IMR-90 (cell line): ENCODE results near the gene GTF2F1. TPM values are rescaled to one million over a fixed set of nuclear protein-coding genes. Genes with fewer than 3 reads are reported as not detected.
A peak's percentile ranks its signal among the peaks of the same experiment; 100 is the strongest.

Source experiments
- ATAC-seq: fragments of 200-7000 bp; cut with Tn5 transposase; 2 replicates; pipeline ENCODE4 v1.9.1; 2020; ENCODE audit warnings: low read depth, mild to moderate bottlenecking, moderate library complexity
- BruUV-seq: library from RNA; stranded (reverse); fragments of 400-500 nt; replicated peaks from 2 replicates; lab custom pipeline; 2021; lab: Mats Ljungman, UMichigan
- CTCF ChIA-PET: fragments of 300-600 bp; formaldehyde crosslinking; extraction: SDS; loops from one replicate; lab custom pipeline; 2021; ENCODE audit warnings: antibody characterized with exemption; lab: Yijun Ruan, JAX
- POLR2A ChIA-PET: fragments of 300-600 bp; sonication (Branson Sonifier 250); formaldehyde crosslinking; loops from one replicate; lab custom pipeline; 2022; ENCODE audit warnings: antibody characterized with exemption; ENCODE audit not compliant: unreplicated experiment; lab: Charles Lee
- DNase-seq: peaks from one replicate; pipeline ENCODE4 v3.0.0; 2013
- H2AFZ ChIP-seq: replicated peaks from 2 replicates; pipeline ENCODE3; 2013; ENCODE audit warnings: low read length, mild to moderate bottlenecking; ENCODE audit not compliant: poor library complexity
- H2AK5ac ChIP-seq: 2 replicates; pipeline ENCODE4 v1.6.1; 2013; ENCODE audit warnings: low read depth, low read length, inconsistent platforms
- H2AK9ac ChIP-seq: replicated peaks from 2 replicates; pipeline ENCODE3; 2013; ENCODE audit warnings: mild to moderate bottlenecking, low read depth, low read length, moderate library complexity; ENCODE audit not compliant: poor library complexity
- H2BK120ac ChIP-seq: 2 replicates; pipeline ENCODE4 v1.6.1; 2013; ENCODE audit warnings: low read depth, low read length, inconsistent platforms
- H2BK15ac ChIP-seq: 3 replicates; pipeline ENCODE4 v1.6.1; 2013; ENCODE audit warnings: low read depth, low read length, inconsistent platforms
- H2BK20ac ChIP-seq: 2 replicates; pipeline ENCODE4 v1.6.1; 2013; ENCODE audit warnings: low read depth, mild to moderate bottlenecking, inconsistent platforms, low read length, moderate library complexity
- H2BK5ac ChIP-seq: 2 replicates; pipeline ENCODE4 v1.6.1; 2013; ENCODE audit warnings: mild to moderate bottlenecking, low read depth, low read length, inconsistent platforms; ENCODE audit not compliant: poor library complexity, severe bottlenecking
- H3K14ac ChIP-seq: replicated peaks from 2 replicates; pipeline ENCODE4 v1.6.1; 2013; ENCODE audit warnings: low read depth, low read length, inconsistent platforms
- H3K18ac ChIP-seq: 2 replicates; pipeline ENCODE4 v1.6.1; 2013; ENCODE audit warnings: low read depth, low read length, control low read depth
- H3K23ac ChIP-seq: 2 replicates; pipeline ENCODE4 v1.6.1; 2013; ENCODE audit warnings: low read depth, low read length, inconsistent platforms
- H3K27ac ChIP-seq: 2 replicates; pipeline ENCODE4 v1.5.1; 2013; ENCODE audit warnings: mild to moderate bottlenecking, control low read depth, low read length; ENCODE audit not compliant: insufficient read depth
- H3K27me3 ChIP-seq: 2 replicates; pipeline ENCODE4 v1.6.1; 2013; ENCODE audit warnings: low read length; ENCODE audit not compliant: control insufficient read depth, insufficient read depth
- H3K36me3 ChIP-seq: 2 replicates; pipeline ENCODE4 v1.6.1; 2013; ENCODE audit warnings: low read length, mixed read lengths; ENCODE audit not compliant: control insufficient read depth, insufficient read depth
- H3K4ac ChIP-seq: 2 replicates; pipeline ENCODE4 v1.6.1; 2013; ENCODE audit warnings: low read depth, low read length, inconsistent platforms
- H3K4me1 ChIP-seq: 2 replicates; pipeline ENCODE4 v1.6.1; 2013; ENCODE audit warnings: low read length, mixed read lengths; ENCODE audit not compliant: control insufficient read depth, insufficient read depth
- H3K4me2 ChIP-seq: 2 replicates; pipeline ENCODE4 v1.6.1; 2013; ENCODE audit warnings: low read depth, mild to moderate bottlenecking, control low read depth, low read length, moderate library complexity
- H3K4me3 ChIP-seq: 2 replicates; pipeline ENCODE4 v1.5.1; 2013; ENCODE audit warnings: low read depth, mild to moderate bottlenecking, control low read depth, low read length, moderate library complexity; ENCODE audit not compliant: insufficient read depth
- H3K56ac ChIP-seq: 2 replicates; pipeline ENCODE4 v1.6.1; 2013; ENCODE audit warnings: low read length, inconsistent platforms; ENCODE audit not compliant: insufficient read depth; ENCODE audit errors: extremely low read depth
- H3K79me1 ChIP-seq, 2 experiments: 2 replicates each; pipeline ENCODE4 v1.6.1; 2013; ENCODE audit warnings: low read length in 2 of 2, inconsistent platforms in 1 of 2, low read depth in 1 of 2
- H3K9ac ChIP-seq: 2 replicates; pipeline ENCODE4 v1.6.1; 2013; ENCODE audit warnings: low read depth, low read length, control low read depth
- H3K9me1 ChIP-seq: 2 replicates; pipeline ENCODE4 v1.6.1; 2013; ENCODE audit warnings: low read length, inconsistent platforms; ENCODE audit not compliant: insufficient read depth
- H3K9me3 ChIP-seq: 2 replicates; pipeline ENCODE4 v1.6.1; 2013; ENCODE audit warnings: low read length; ENCODE audit not compliant: control insufficient read depth, insufficient read depth
- H4K20me1 ChIP-seq: 2 replicates; pipeline ENCODE4 v1.6.1; 2013; ENCODE audit warnings: low read length, inconsistent platforms; ENCODE audit not compliant: insufficient read depth
- H4K5ac ChIP-seq: 2 replicates; pipeline ENCODE4 v1.6.1; 2013; ENCODE audit warnings: mild to moderate bottlenecking, low read depth, low read length, control low read depth
- H4K8ac ChIP-seq, 2 experiments: 2 replicates each; pipeline ENCODE4 v1.6.1; 2013; ENCODE audit warnings: low read depth in 2 of 2, low read length in 2 of 2, control low read depth in 1 of 2, inconsistent platforms in 1 of 2
- H4K91ac ChIP-seq: 2 replicates; pipeline ENCODE4 v1.6.1; 2013; ENCODE audit warnings: low read depth, low read length, inconsistent platforms; ENCODE audit not compliant: insufficient read depth
- FOS ChIP-seq: fragments of 150-350 bp; IDR thresholded peaks from 2 replicates; pipeline ENCODE4 v1.6.1; 2016; ENCODE audit warnings: low read depth, low read length
- POLR2A ChIP-seq: IDR thresholded peaks from 2 replicates; pipeline ENCODE4 v1.6.1; 2012; ENCODE audit warnings: mild to moderate bottlenecking, low read depth, low read length
- USF2 ChIP-seq: fragments of 150-350 bp; IDR thresholded peaks from 2 replicates; pipeline ENCODE4 v1.6.1; 2017; ENCODE audit warnings: mild to moderate bottlenecking, antibody characterized with exemption, low read length, low read depth
- WGBS, 2 experiments: methylation state at CpG; one replicate each; pipeline versions ENCODE4 v1.1.5 to v1.1.7; 2013; ENCODE audit warnings: missing lambda C conversion rate in 2 of 2; ENCODE audit not compliant: insufficient read length in 1 of 2; ENCODE audit errors: extremely low coverage in 2 of 2; 5-methylcytosine and 5-hydroxymethylcytosine counted together
- dilution Hi-C: fragments of 300-500 bp; cut with HindIII; formaldehyde crosslinking; loops from one replicate; pipeline ENCODE4 v1.14.3; 2018; ENCODE audit warnings: low sequenced_read_pairs; ENCODE audit not compliant: unreplicated experiment
- in situ Hi-C: fragments of 300-500 bp; cut with MboI; formaldehyde crosslinking; loops from 3 replicates; pipeline ENCODE4 v1.14.3; 2019; ENCODE audit warnings: low sequenced_read_pairs, inconsistent platforms, mixed read lengths
- intact Hi-C: fragments of 100-400 bp; cut with micrococcal nuclease; formaldehyde crosslinking; loops from 2 replicates; pipeline ENCODE4 v1.10.0; 2022
- polyA plus RNA-seq, 3 experiments: library from polyadenylated mRNA; depleted of rRNA; stranded (reverse); fragments of >200 nt; gene quantifications; 2 replicates each; pipeline ENCODE4 v1.2.3, GENCODE V29; 2012; ENCODE audit warnings: low replicate concordance in 1 of 3
- total RNA-seq: library from RNA; depleted of rRNA; stranded (reverse); fragments of >200 nt; gene quantifications from 2 replicates; pipeline ENCODE4 v1.2.3, GENCODE V29; 2012

Gene GTF2F1
- total and polyA plus RNA-seq, 2 of the 4 experiments (the other 2 are of a cell fraction), result 43.7 to 51.4 TPM

- peak; percentile 46; the same call in 1 of the 2 replicates for TF ChIP-seq USF2
Observed at GRCh38 chr19:6372594-6373095, 20.3 kb downstream of the GTF2F1 start, which contains the start of gene ALKBH7 (continued).

- in situ Hi-C loops, result no loop called here
- Histone ChIP-seq H3K79me1 (peaks cover 22 to 34% of the 10 kb centered on the region in 2 experiments), H3K4me2 (no peak overlapping the region), H2AK9ac (no peak overlapping the region), H3K36me3 (peaks cover 37% of the 10 kb centered on the region), H2BK5ac (no peak overlapping the region), H3K18ac (no peak overlapping the region), H2BK120ac (no peak overlapping the region), H2AFZ (no peak overlapping the region), H3K4ac (no peak overlapping the region), H4K8ac (no peak overlapping the region), H3K27me3 (no peaks in the 10 kb centered on the region), H4K5ac (no peak overlapping the region), H2BK15ac (no peak overlapping the region), H3K4me1 (peaks cover 5% of the 10 kb centered on the region), H3K9me3 (no peaks in the 10 kb centered on the region), H3K27ac (no peak overlapping the region), H2AK5ac (no peak overlapping the region), H3K9me1 (no peaks in the 10 kb centered on the region), H4K20me1 (no peaks in the 10 kb centered on the region), H3K4me3 (no peak overlapping the region), H3K9ac (no peak overlapping the region), H3K56ac (no peak overlapping the region), H3K14ac (no peak overlapping the region), H2BK20ac (no peak overlapping the region), H3K23ac (no peak overlapping the region), H4K91ac (no peak overlapping the region)
- POLR2A ChIA-PET, result no interaction called here
- ATAC-seq (no peak), DNase-seq (no peak)
- TF ChIP-seq POLR2A (no peak), FOS (no peak)
- dilution Hi-C loops, result no loop called here
- no CpG with 5 or more reads among the region's 21 CpGs for WGBS, 2 experiments
- intact Hi-C loops, result no loop called here
- no TSS peak for BruUV-seq
- CTCF ChIA-PET, result no interaction called here
Observed at GRCh38 chr19:6364353-6364752, 28.6 kb downstream of the GTF2F1 start.
